K562 (cell line): ENCODE measurements around the gene PKHD1. TPM values are rescaled to one million over a fixed set of nuclear protein-coding genes. Genes with fewer than 3 reads are reported as not detected.
"Not testable (repeated sequence)": the region's sequence is repeated elsewhere in the genome, so short reads cannot be mapped to it uniquely, and the experiment has no call there.

Experiments
- ATAC-seq: fragments of 200-7000 bp; cut with Tn5 transposase; 3 replicates; pipeline ENCODE4 v1.9.1; 2020; ENCODE audit warnings: moderate library complexity
- BruUV-seq: library from RNA; stranded (reverse); fragments of 400-500 nt; replicated peaks from 2 replicates; lab custom pipeline; 2021; lab: Mats Ljungman, UMichigan
- CTCF ChIA-PET: fragments of 300-600 bp; formaldehyde crosslinking; extraction: SDS; loops from one replicate; lab custom pipeline; 2021; ENCODE audit warnings: low intra/inter-chr PET ratio; lab: Yijun Ruan, JAX
- POLR2A ChIA-PET: fragments of 300-600, 350-650 bp; sonication (Branson Sonifier 250); formaldehyde crosslinking; extraction: SDS; loops from one replicate; lab custom pipeline; 2021; ENCODE audit warnings: antibody characterized with exemption, inconsistent platforms; lab: Yijun Ruan, JAX
- DNase-seq, 4 experiments: peaks; one replicate each; pipeline versions ENCODE4 v3.0.0 to v3.0.0-alpha.2; 2011 to 2018; ENCODE audit warnings: low spot score in 3 of 4, mixed read lengths in 3 of 4; ENCODE audit errors: extremely low read depth in 1 of 4
- FAIRE-seq: peaks from 2 replicates; lab custom pipeline; 2011; peaks lifted over from hg19 to GRCh38; lab: Jason Lieb, UNC
- H2AFZ ChIP-seq: 2 replicates; pipeline ENCODE4 v1.6.0; 2011; ENCODE audit warnings: low read depth, low read length, control low read depth, inconsistent platforms
- H3K27ac ChIP-seq: fragments of 200-600 bp; 3 replicates; pipeline ENCODE4 v1.8.0; 2011; ENCODE audit warnings: low read depth, mild to moderate bottlenecking, control low read depth, inconsistent platforms, low read length, moderate library complexity, mixed read lengths; ENCODE audit errors: extremely low read depth
- H3K27me3 ChIP-seq, 2 experiments: fragments of 300-600 bp in 1 of 2; 2 replicates in 1 of 2; 3 replicates in 1 of 2; pipeline versions ENCODE4 v1.6.0 to v1.8.0; 2011; ENCODE audit warnings: inconsistent platforms in 2 of 2, low read length in 2 of 2, mild to moderate bottlenecking in 1 of 2, mixed read lengths in 1 of 2, moderate library complexity in 1 of 2; ENCODE audit not compliant: control insufficient read depth in 2 of 2, insufficient read depth in 2 of 2
- H3K36me3 ChIP-seq: fragments of 300-600 bp; 3 replicates; pipeline ENCODE4 v1.8.0; 2011; ENCODE audit warnings: mild to moderate bottlenecking, low read length, inconsistent platforms; ENCODE audit not compliant: control insufficient read depth, insufficient read depth
- H3K4me1 ChIP-seq, 2 experiments: fragments of 200-600 bp in 1 of 2; replicated peaks in 1 of 2; 2 replicates in 1 of 2; 3 replicates in 1 of 2; pipeline versions ENCODE4 v1.5.1 to v1.8.0; 2011; ENCODE audit warnings: inconsistent platforms in 2 of 2, low read length in 2 of 2, mild to moderate bottlenecking in 1 of 2, mixed read lengths in 1 of 2, moderate library complexity in 1 of 2; ENCODE audit not compliant: control insufficient read depth in 2 of 2, insufficient read depth in 2 of 2
- H3K4me2 ChIP-seq: 2 replicates; pipeline ENCODE4 v1.6.1; 2011; ENCODE audit warnings: low read length, control low read depth, inconsistent platforms, mixed read lengths; ENCODE audit not compliant: insufficient read depth
- H3K4me3 ChIP-seq: fragments of 200-600 bp; sonication (generic), shearing (Covaris generic); 2 replicates; pipeline ENCODE4 v1.5.1; 2016; ENCODE audit warnings: control low read depth, inconsistent platforms
- H3K79me2 ChIP-seq: fragments of 200-600 bp; 3 replicates; pipeline ENCODE4 v1.8.0; 2011; ENCODE audit warnings: low read length, inconsistent platforms; ENCODE audit not compliant: control insufficient read depth, insufficient read depth
- H3K9ac ChIP-seq, 2 experiments: 2 replicates each; pipeline versions ENCODE4 v1.6.0 to v1.6.1; 2011; ENCODE audit warnings: low read depth in 2 of 2, low read length in 2 of 2, control low read depth in 1 of 2, inconsistent platforms in 1 of 2, mild to moderate bottlenecking in 1 of 2, mixed read lengths in 1 of 2; ENCODE audit not compliant: insufficient read depth in 1 of 2
- H3K9me1 ChIP-seq: one replicate; pipeline ENCODE4 v1.6.0; 2011; ENCODE audit warnings: inconsistent platforms, mild to moderate bottlenecking, low read length, moderate library complexity; ENCODE audit not compliant: control insufficient read depth, insufficient read depth
- H3K9me3 ChIP-seq: replicated peaks from 2 replicates; pipeline ENCODE4 v1.5.1; 2011; ENCODE audit warnings: low read depth, low read length, inconsistent platforms; ENCODE audit not compliant: control insufficient read depth, insufficient read depth
- H4K20me1 ChIP-seq: replicated peaks from 2 replicates; pipeline ENCODE4 v1.6.1; 2011; ENCODE audit warnings: low read length, inconsistent platforms, mixed read lengths; ENCODE audit not compliant: control insufficient read depth, insufficient read depth
- EHMT2 ChIP-seq: fragments of 450-650 bp; IDR thresholded peaks from 2 replicates; pipeline ENCODE4 v1.6.1; 2018; ENCODE audit warnings: antibody characterized with exemption
- HLTF ChIP-seq: fragments of 450-650 bp; IDR thresholded peaks from 2 replicates; pipeline ENCODE4 v1.6.1; 2016
- HNRNPL ChIP-seq: fragments of 200-400 bp; formaldehyde crosslinking; IDR thresholded peaks from 2 replicates; pipeline ENCODE4 v1.6.1; 2017; ENCODE audit warnings: low read depth, mild to moderate bottlenecking, low read length
- KLF10 ChIP-seq: fragments of 250-450 bp; sonication (Bioruptor Pico); IDR thresholded peaks from 2 replicates; pipeline ENCODE4 v1.6.1; 2021; ENCODE audit warnings: matching md5 sums
- NFIX ChIP-seq: fragments of 250-450 bp; sonication (Bioruptor Pico); IDR thresholded peaks from 2 replicates; pipeline ENCODE4 v1.4.0; 2020; ENCODE audit warnings: low read depth, mild to moderate bottlenecking, moderate library complexity
- PHB ChIP-seq: fragments of 250-450 bp; sonication (Bioruptor Pico); IDR thresholded peaks from 2 replicates; pipeline ENCODE4 v1.5.0; 2021
- SNRNP70 ChIP-seq: fragments of 200-400 bp; formaldehyde crosslinking; optimal IDR thresholded peaks from 2 replicates; pipeline ENCODE3; 2017; ENCODE audit warnings: low read depth, low read length
- ZNF124 ChIP-seq: sonication (generic); formaldehyde crosslinking; IDR thresholded peaks from 2 replicates; pipeline ENCODE4 v1.8.1; 2022; ENCODE audit warnings: missing genetic modification reagents
- ZNF184 ChIP-seq: sonication (generic); formaldehyde crosslinking; IDR thresholded peaks from 2 replicates; pipeline ENCODE4 v1.5.0; 2020; ENCODE audit warnings: missing genetic modification reagents
- ZNF830 ChIP-seq: fragments of 250-450 bp; sonication (Bioruptor Pico); IDR thresholded peaks from 2 replicates; pipeline ENCODE4 v1.5.0; 2021; ENCODE audit warnings: mild to moderate bottlenecking
- WGBS: fragments of 100-300 bp; shearing (Covaris generic); methylation state at CpG from one replicate; pipeline ENCODE4 v1.1.6; 2016; ENCODE audit warnings: low coverage, mixed read lengths; ENCODE audit not compliant: insufficient coverage; ENCODE audit errors: missing lambda C conversion rate; 5-methylcytosine and 5-hydroxymethylcytosine counted together
- in situ Hi-C: fragments of 300-500 bp; cut with MboI; formaldehyde crosslinking; loops from 4 replicates; pipeline ENCODE4 v1.15.0; 2018; ENCODE audit warnings: inconsistent platforms, mixed read lengths
- intact Hi-C: fragments of 100-400 bp; cut with micrococcal nuclease; formaldehyde crosslinking; loops from 2 replicates; pipeline ENCODE4 v1.14.2; 2022
- polyA plus RNA-seq, 8 experiments: library from polyadenylated mRNA; depleted of rRNA in 4 of 8; stranded (reverse) in 5 of 8; unstranded in 3 of 8; fragments of >200 nt; fragmentation: Nextera tagmentation in 2 of 8; fragmentation: Illumina TruSeq in 1 of 8; extraction: Ambion mirVana in 2 of 8; extraction: Trizol in 1 of 8; gene quantifications; 2 replicates each; pipeline versions ENCODE4 v1.2.1 to v1.2.3, GENCODE V29; 2011 to 2014; ENCODE audit warnings: inconsistent platforms in 1 of 8, missing spikeins in 1 of 8
- total RNA-seq, 7 experiments: library from RNA; depleted of rRNA in 6 of 7; stranded (reverse); fragments of >200 nt in 6 of 7; fragmentation: Illumina TruSeq in 2 of 7; extraction: Trizol in 2 of 7; gene quantifications; 2 replicates each; pipeline versions ENCODE4 v1.2.1 to v1.2.3, GENCODE V29; 2011 to 2021; ENCODE audit warnings: low replicate concordance in 1 of 7
- TF ChIP-seq, protein P1 (sequence below): fragments of 250-450 bp; sonication (Bioruptor Pico); IDR thresholded peaks from 2 replicates; pipeline ENCODE4 v1.4.0; 2020

PKHD1 gene
- total and polyA plus RNA-seq, 9 of the 15 experiments (the other 6 are each of a cell fraction or from before 2014, with no cell fraction given), result 0.01 to 0.04 (median 0.01) TPM; not detected in 6

- ChIA-PET CTCF (no interaction called here), POLR2A (no interaction called here)
- BruUV-seq, result no TSS peak
- Histone ChIP-seq H3K9me3 (no peaks in the 10 kb centered on the region), H3K4me2 (no peak overlapping the region), H4K20me1 (no peaks in the 10 kb centered on the region), H3K9ac (no peak overlapping the region), H3K79me2 (no peaks in the 10 kb centered on the region), H3K4me3 (no peak overlapping the region), H3K27ac (no peak overlapping the region), H3K9me1 (no peaks in the 10 kb centered on the region), H3K36me3 (no peaks in the 10 kb centered on the region), H3K4me1 (no peaks in the 10 kb centered on the region), H3K27me3 (no peaks in the 10 kb centered on the region), H2AFZ (no peak overlapping the region)
- DNase-seq (no peak), FAIRE-seq (no peak), ATAC-seq (no peak)
- WGBS, result 0% methylated on average over 5 of the region's 5 CpGs
- in situ Hi-C loops (no loop called here), intact Hi-C loops (no loop called here)
- TF ChIP-seq ZNF830 (no peak), ZNF124 (no peak)
- TF ChIP-seq, protein P1, sequence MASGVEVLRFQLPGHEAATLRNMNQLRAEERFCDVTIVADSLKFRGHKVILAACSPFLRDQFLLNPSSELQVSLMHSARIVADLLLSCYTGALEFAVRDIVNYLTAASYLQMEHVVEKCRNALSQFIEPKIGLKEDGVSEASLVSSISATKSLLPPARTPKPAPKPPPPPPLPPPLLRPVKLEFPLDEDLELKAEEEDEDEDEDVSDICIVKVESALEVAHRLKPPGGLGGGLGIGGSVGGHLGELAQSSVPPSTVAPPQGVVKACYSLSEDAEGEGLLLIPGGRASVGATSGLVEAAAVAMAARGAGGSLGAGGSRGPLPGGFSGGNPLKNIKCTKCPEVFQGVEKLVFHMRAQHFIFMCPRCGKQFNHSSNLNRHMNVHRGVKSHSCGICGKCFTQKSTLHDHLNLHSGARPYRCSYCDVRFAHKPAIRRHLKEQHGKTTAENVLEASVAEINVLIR (CRISPR knock-in tag), result no peak
These were observed 100.5 kb downstream of the PKHD1 start for GRCh38 chr6:51986864-51987263.

- in situ Hi-C loops (no loop called here), intact Hi-C loops (no loop called here)
- TF ChIP-seq PHB (CRISPR knock-in tag) (no peak), SNRNP70 (no peak), NFIX (no peak), EHMT2 (no peak), HNRNPL (no peak), ZNF184 (CRISPR knock-in tag) (no peak), KLF10 (no peak), HLTF (no peak)
- WGBS, result 0% methylated on average over 5 of the region's 5 CpGs
- Histone ChIP-seq H3K9me1 (no peaks in the 10 kb centered on the region), H3K4me1 (no peaks in the 10 kb centered on the region; a peak in 1 of 5 replicates), H3K4me2 (no peak overlapping the region), H3K36me3 (no peaks in the 10 kb centered on the region), H3K79me2 (no peaks in the 10 kb centered on the region), H3K27ac (no peak overlapping the region), H3K9ac (no peak overlapping the region), H4K20me1 (no peaks in the 10 kb centered on the region), H3K9me3 (no peaks in the 10 kb centered on the region), H3K27me3 (no peaks in the 10 kb centered on the region), H3K4me3 (no peak overlapping the region), H2AFZ (no peak overlapping the region)
- ChIA-PET CTCF (no interaction called here), POLR2A (no interaction called here)
- FAIRE-seq (no peak), DNase-seq (no peak), ATAC-seq (no peak)
- no TSS peak for BruUV-seq
These were observed 103.8 kb downstream of the PKHD1 start for GRCh38 chr6:51983564-51983963.

DNA sequence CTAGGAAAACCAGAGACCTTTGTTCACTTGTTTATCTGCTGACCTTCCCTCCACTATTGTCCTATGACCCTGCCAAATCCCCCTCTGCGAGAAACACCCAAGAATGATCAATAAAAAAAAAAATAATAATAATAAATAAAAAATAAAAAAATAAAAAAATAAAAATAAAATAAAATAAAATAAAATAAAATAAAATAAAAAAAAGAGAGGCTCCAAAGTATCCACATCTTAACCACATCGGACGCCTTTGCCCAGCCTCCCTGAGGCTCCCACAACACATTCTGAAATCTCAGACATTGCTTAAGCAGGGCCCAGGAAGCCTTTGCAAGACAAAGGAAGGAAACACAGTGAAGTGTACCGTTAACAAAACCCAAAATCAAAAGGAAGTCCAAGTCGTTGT lies 104.7 kb downstream of the PKHD1 start:
- H2AFZ ChIP-seq, H4K20me1 ChIP-seq, H3K4me3 ChIP-seq, H3K27me3 ChIP-seq, in situ Hi-C loops, DNase-seq, H3K9ac ChIP-seq, ATAC-seq, CTCF ChIA-PET, H3K4me1 ChIP-seq, H3K4me2 ChIP-seq, BruUV-seq, H3K9me3 ChIP-seq, intact Hi-C loops, H3K27ac ChIP-seq, POLR2A ChIA-PET, H3K36me3 ChIP-seq, H3K79me2 ChIP-seq, H3K9me1 ChIP-seq, FAIRE-seq: not testable (repeated sequence)
- WGBS, result 27% methylated on average over 4 of the region's 5 CpGs
